Progenitor cell of endocrine pancreas (in vitro differentiated cells): Measurements from ENCODE around the gene KRTAP1-1. TPM values are rescaled to one million over a fixed set of nuclear protein-coding genes. Genes with fewer than 3 reads are reported as not detected.

Experiments
- DNase-seq: peaks from one replicate; pipeline ENCODE4 v3.0.0; 2021; ENCODE audit warnings: low spot score; ENCODE audit not compliant: unreplicated experiment
- H3K27ac Mint-ChIP-seq: 2 replicates; pipeline ENCODE4 v1.8.0; 2021; ENCODE audit warnings: mild to moderate bottlenecking, moderate library complexity, mixed read lengths
- H3K27me3 Mint-ChIP-seq: 2 replicates; pipeline ENCODE4 v1.8.0; 2021; ENCODE audit warnings: mixed read lengths
- H3K36me3 Mint-ChIP-seq: 2 replicates; pipeline ENCODE4 v1.8.0; 2022; ENCODE audit warnings: mixed read lengths; ENCODE audit not compliant: insufficient read depth
- H3K4me1 Mint-ChIP-seq: 2 replicates; pipeline ENCODE4 v1.8.0; 2021; ENCODE audit warnings: low read depth, mixed read lengths
- H3K4me3 Mint-ChIP-seq: 2 replicates; pipeline ENCODE4 v1.8.0; 2021; ENCODE audit warnings: low read depth, mild to moderate bottlenecking, moderate library complexity, mixed read lengths
- H3K9me3 Mint-ChIP-seq: 2 replicates; pipeline ENCODE4 v1.8.0; 2021; ENCODE audit warnings: low read depth, mixed read lengths
- total RNA-seq: library from RNA; stranded (reverse); gene quantifications from 2 replicates; pipeline ENCODE4 v1.2.1, GENCODE V29; 2021
- TF ChIP-seq, protein P1 (sequence below): fragments of 200-600 bp; sonication (generic); IDR thresholded peaks from one replicate; pipeline ENCODE4 v1.5.0; 2021; ENCODE audit warnings: antibody characterized with exemption, mild to moderate bottlenecking; ENCODE audit not compliant: unreplicated experiment

KRTAP1-1 gene
- total RNA-seq, 1 donor from 2014 or later = not detected

DNA sequence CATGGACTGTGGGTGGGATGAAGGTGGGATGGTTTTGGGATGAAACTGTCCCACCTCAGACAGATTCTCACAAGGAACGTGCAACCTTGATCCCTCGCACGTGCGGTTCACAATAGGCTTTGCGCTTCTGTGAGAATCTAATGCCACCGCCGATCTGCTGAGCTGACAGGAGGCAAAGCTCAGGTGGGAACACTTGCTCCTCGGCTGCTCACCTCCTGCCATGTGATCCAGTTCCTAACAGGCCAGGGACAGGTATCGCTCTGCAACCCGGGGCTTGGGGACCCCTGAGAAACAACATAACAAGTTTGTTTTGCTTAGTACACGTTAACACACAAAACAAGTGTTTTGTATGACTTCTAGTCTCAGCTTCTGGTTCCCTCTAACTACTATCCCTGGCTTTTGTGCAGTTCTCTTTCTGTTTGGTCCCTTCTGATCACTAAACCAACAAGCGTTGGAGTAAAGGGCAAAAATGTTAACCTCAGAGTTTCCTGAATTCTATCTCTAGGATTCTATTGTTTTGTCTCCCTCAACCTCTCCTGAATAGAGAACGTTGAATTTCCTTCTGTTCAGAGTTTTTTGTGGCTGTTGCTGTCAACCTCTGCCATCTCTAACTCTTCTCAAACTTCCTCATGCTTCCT lies 24.6 kb downstream of the KRTAP1-1 start:
- TF ChIP-seq, protein P1, sequence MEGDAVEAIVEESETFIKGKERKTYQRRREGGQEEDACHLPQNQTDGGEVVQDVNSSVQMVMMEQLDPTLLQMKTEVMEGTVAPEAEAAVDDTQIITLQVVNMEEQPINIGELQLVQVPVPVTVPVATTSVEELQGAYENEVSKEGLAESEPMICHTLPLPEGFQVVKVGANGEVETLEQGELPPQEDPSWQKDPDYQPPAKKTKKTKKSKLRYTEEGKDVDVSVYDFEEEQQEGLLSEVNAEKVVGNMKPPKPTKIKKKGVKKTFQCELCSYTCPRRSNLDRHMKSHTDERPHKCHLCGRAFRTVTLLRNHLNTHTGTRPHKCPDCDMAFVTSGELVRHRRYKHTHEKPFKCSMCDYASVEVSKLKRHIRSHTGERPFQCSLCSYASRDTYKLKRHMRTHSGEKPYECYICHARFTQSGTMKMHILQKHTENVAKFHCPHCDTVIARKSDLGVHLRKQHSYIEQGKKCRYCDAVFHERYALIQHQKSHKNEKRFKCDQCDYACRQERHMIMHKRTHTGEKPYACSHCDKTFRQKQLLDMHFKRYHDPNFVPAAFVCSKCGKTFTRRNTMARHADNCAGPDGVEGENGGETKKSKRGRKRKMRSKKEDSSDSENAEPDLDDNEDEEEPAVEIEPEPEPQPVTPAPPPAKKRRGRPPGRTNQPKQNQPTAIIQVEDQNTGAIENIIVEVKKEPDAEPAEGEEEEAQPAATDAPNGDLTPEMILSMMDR = no peak
- no peak overlapping the region for H3K27ac Mint-ChIP-seq
- H3K9me3 Mint-ChIP-seq = peaks cover 2% of the 10 kb centered on the region
- peaks cover 4% of the 10 kb centered on the region for H3K4me1 Mint-ChIP-seq
- DNase-seq = no peak
- no peak overlapping the region for H3K4me3 Mint-ChIP-seq
- H3K27me3 Mint-ChIP-seq = no peaks in the 10 kb centered on the region
- no peaks in the 10 kb centered on the region for H3K36me3 Mint-ChIP-seq

DNA sequence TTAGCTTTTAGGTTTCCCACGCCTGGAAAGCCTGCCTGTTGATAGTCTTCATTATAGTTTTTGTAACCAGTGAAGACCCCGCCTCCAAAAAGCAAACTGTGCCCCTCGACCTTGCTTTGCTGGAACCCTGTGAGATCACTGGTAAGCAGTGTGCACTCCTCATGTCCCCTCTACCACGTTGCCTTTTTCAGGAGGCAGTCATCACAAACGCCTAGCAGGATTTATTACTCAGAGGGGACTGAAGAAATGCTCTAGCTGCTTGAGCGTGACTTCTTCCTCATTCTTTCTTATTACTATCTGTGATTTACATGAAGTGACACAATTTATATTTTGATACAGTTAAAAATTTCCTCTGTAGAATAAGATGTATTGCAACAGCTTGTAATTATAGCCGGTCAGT lies 25.8 kb downstream of the KRTAP1-1 start:
- no peaks in the 10 kb centered on the region for H3K27me3 Mint-ChIP-seq
- DNase-seq = no peak
- no peak overlapping the region for H3K4me3 Mint-ChIP-seq
- TF ChIP-seq, protein P1 = no peak
- H3K9me3 Mint-ChIP-seq = no peaks in the 10 kb centered on the region
- no peaks in the 10 kb centered on the region for H3K36me3 Mint-ChIP-seq
- H3K4me1 Mint-ChIP-seq = peaks cover 4% of the 10 kb centered on the region
- H3K27ac Mint-ChIP-seq = no peak overlapping the region

DNA sequence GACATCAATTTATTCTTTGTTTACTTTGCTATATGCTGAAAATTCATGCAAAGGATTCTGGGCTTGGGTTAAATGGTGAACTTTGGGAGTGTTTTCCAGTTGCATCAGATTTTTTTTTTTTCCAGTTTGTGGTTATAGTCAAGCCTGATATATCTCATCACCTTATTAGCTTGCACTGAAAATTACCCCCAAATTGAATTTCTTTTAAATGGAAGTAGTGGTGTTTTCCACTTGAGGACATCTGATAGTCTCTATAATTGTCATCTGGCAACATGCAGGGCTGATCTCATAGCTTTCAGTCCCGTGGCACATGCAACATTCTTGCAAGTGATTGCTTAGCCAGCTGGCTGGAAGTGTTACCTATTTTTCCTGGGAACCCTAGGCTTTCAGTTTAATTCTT lies 27.6 kb downstream of the KRTAP1-1 start:
- H3K27me3 Mint-ChIP-seq = no peaks in the 10 kb centered on the region
- DNase-seq = no peak
- no peaks in the 10 kb centered on the region for H3K36me3 Mint-ChIP-seq
- no peak overlapping the region for H3K4me3 Mint-ChIP-seq
- peaks cover 17% of the 10 kb centered on the region for H3K4me1 Mint-ChIP-seq
- TF ChIP-seq, protein P1 = no peak
- no peaks in the 10 kb centered on the region for H3K9me3 Mint-ChIP-seq
- H3K27ac Mint-ChIP-seq = no peak overlapping the region

DNA sequence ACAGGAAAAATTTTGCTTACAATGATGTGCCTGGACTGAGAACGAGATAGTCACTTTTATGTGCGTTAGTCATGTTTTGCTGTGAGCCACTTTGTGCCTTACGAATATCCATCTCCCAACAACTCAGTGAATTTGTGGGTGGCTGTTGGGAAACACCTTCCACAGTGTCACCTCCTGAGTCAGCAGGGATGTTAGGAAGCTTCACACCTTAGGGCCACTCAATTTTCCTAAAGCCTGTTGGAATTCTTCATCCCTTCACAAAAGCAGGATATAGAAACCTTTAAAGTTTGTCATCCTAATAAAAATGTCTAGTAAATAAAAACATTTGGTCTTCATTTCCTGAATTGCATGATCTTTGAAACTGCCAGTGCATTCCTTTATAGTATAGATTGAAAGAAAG lies 28.1 kb downstream of the KRTAP1-1 start:
- no peak for DNase-seq
- Mint-ChIP-seq H3K27me3 (no peaks in the 10 kb centered on the region), H3K4me3 (no peak overlapping the region), H3K27ac (no peak overlapping the region), H3K9me3 (no peaks in the 10 kb centered on the region), H3K4me1 (peaks cover 19% of the 10 kb centered on the region), H3K36me3 (no peaks in the 10 kb centered on the region)
- TF ChIP-seq, protein P1 = no peak

DNA sequence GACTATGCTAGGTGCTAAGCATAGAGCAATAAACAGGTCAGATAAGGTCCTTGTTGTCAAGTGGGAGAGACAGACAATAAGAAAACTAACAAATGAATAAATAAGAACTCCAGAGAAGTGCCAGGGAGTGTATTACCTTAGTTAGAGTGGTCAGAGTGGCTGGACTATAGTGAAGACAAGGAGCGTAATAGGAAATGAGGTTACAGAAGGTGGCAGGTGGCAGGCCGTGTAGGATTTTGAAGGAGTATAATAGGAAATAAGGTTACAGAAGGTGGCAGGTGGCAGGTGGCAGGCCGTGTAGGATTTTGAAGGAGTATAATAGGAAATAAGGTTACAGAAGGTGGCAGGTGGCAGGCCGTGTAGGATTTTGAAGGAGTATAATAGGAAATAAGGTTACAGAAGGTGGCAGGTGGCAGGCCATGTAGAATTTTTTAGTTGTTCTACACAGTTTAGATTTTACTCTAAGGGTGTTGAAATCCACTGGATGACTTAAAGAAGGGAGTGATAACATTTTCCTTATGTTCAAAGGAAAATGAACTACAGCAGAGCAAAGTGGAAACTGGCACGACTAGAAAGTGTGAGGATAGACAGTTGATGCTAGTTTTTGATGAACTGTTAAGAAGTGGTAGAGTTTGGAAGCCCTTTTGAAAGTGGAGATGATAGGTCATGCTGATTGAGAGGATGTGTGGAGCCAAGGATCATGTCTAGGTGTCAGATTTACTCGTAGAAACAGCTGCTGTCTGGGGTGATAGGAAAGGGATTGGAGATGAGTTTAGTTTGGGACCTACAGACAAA lies 28.7 kb downstream of the KRTAP1-1 start:
- TF ChIP-seq, protein P1 = no peak
- H3K27ac Mint-ChIP-seq = no peak overlapping the region
- H3K4me1 Mint-ChIP-seq = peaks cover 19% of the 10 kb centered on the region
- no peaks in the 10 kb centered on the region for H3K9me3 Mint-ChIP-seq
- H3K36me3 Mint-ChIP-seq = no peaks in the 10 kb centered on the region
- no peak overlapping the region for H3K4me3 Mint-ChIP-seq
- H3K27me3 Mint-ChIP-seq = no peaks in the 10 kb centered on the region
- no peak for DNase-seq
